DMS153 treated with DMSO at 0.1 percent for 48 hours (cell line): ENCODE data around the gene TDRD5.

Experiments used
- DNase-seq: peaks from one replicate; lab custom pipeline; 2025; ENCODE audit not compliant: unreplicated experiment; lab: John Stamatoyannopoulos, UW

The TDRD5 gene, protein sequence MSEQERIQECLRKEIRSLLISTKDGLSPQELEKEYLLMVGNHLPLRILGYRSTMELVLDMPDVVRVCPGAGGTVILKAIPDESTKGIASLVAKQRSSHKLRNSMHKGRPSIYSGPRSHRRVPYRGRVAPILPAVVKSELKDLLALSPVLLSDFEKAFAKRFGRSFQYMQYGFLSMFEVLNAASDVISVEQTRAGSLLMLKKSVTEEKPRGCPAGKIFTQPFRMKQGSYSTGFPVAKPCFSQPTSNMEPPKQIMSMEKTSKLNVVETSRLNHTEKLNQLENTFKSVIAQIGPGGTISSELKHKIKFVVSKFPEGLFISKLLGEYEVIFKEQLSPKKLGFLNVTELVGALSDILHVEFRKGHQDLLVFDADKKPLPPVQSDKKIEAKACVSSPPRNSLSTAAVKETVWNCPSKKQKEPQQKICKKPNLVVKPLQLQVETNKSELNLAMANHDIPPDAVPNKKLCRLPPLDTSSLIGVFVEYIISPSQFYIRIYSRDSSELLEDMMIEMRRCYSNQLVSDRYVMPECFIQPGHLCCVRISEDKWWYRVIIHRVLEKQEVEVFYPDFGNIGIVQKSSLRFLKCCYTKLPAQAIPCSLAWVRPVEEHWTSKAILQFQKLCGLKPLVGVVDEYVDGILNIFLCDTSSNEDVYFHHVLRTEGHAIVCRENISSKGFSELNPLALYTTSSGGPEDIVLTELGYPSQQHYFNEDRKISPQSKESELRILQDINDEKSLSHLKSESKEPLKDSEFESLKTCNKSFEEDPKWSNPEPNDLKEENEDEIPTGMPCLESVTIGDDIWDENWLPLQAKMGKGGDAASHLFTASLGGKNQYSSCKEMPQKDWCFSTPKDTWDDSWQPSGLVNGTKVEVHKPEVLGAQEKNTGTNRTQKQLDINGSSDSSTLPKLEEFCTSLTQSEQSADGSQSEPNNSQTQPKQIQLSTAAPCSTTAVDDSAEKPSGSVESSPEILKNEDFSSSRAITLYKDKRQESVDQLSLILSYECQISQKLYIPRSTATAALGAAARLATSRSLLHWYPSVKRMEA

DNA sequence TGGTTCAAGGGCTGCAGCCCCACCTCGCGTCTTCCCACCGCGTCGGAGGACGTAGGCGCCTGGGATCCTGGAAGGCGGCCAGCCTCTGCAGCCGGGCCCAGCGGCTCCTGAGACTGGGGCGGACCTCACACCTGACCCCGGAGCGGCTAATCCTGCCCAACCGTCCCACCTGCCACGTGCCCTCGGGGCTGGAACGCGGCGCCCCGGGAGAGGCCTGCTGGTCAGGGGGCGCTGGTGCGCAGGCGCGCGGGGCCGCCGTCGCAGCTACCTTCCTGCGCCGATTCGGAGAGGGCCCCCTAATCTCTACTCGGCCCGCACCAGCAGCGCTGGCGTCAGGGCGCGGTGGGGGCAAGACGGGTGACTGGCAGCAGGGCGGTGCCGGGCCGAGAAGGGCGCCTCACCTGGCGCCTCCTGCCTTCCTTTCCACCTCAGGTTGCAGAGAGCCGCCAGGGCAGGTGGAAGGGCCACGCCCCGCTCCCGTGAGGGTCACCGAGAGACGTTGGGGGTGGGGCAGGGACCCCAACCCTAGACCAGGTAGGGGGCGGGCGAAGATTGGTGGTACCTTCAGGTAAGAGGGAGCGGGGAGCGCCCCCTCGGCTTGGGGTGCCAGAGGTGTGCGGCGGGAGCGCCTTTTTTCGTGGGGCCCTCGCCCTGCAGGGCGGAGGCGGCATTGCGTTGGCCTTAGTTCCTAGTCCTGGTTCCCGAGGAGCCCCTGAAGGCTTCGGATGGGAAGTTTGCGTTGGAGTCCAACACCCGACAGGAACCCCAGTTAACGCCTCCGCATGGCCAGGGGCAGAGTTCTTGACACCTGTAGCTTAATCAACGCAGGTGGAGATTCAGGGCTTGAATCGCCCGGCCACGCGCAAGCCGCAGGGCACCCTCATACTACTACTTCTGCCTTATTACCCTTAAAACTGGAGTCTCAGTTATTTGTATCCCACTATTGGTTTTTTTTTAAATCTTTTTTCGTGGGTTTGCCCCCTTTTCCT, at the start of gene TDRD5:
Gene TDRD5, plus strand, starts transcription at position 241 of the 989 bp plus-strand sequence. CDS start 784 bp downstream, outside the sequence.
- peak; percentile 52 for DNase-seq

DNA sequence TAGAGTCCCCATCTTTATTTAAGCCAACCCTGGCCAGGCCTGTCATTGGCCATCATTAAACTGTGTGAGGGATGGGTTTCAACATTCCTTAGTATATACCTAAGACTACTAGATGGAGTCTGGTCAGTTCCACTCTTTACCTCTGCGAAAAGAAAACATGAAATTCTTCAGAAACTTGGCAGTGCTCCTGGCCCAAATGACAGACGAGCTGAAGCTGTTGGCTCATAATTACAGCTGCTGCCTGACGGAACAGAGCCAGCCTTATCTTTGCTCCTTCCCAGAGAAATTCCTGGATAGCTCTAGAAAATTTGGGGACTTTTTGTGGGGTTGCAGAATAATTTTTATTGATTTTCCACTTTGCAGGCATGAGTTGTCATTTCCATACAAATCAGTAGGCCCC, 46.3 kb upstream of the TDRD5 start:
- no peak for DNase-seq

DNA sequence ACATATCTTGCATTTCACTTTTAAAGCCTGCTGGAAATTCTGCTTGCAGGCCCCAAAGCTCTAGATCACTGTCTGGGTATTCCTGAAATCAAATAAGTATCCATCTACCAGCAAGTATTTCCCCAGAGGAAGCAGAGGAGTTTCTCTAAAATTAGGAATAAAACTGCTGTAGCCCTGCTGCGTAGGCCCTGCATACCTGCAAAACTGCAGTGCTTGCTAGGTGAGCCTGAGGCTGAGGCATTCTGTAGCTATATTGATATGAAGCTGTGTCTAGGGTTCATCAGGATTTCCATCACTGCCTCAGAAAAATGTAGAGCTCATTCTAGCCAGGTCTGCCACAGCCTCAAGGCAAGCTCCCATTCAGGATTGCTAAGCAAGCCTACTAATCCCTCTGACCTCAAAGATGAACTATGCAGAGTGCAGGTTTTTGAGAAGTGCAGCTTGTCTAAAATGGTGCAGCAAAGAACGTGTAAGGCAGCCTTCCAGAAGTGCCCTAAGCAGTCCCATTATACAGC, 44.6 kb upstream of the TDRD5 start:
- DNase-seq = no peak

DNA sequence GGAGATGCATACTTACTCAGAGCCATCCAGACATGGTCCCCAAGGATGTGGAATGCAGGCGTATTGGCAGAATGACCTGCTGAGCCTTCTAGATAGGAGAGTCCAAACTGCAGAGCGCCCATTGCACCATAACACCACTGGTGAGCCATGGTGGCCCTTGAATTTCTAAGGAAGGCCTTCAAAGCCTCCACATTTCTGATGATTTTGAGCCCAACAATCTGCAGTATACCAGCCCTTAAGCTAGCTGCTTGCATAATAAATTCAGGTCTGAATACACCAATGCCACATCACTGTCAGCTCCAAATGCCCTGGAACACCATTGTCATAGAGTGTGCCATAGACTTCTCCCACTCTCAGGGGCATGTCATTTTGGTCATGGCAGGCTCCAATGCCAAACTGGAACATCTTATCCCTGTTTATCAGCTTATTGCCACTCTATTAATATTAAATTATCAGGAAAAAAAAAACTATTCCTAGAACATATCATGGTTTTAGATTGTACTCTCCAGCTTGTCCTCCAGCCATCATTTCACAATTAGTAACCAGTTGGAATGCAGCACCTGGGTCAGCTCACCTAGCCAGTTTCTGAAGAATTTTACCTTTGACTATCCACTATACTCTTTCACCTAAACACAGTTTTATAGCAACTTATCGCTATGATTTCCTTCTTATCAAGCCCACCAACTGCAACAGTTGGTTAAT, 42.8 kb upstream of the TDRD5 start:
- DNase-seq = no peak

DNA sequence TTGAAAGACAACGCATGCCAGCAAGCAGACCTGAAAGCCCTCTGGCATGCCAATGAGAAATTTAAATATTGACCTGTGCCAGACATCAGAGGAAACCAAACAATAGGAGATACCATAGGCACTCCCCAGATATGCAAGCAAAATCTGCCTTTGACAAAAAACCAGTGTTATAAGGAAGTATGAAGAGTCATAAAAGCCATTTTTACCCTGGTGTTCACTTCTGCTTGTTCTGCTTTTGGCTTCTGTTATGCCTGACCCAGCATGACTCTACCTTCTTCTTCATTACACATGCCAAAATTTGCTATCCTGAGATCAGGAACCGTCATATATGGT, 42.3 kb upstream of the TDRD5 start:
- DNase-seq = no peak

DNA sequence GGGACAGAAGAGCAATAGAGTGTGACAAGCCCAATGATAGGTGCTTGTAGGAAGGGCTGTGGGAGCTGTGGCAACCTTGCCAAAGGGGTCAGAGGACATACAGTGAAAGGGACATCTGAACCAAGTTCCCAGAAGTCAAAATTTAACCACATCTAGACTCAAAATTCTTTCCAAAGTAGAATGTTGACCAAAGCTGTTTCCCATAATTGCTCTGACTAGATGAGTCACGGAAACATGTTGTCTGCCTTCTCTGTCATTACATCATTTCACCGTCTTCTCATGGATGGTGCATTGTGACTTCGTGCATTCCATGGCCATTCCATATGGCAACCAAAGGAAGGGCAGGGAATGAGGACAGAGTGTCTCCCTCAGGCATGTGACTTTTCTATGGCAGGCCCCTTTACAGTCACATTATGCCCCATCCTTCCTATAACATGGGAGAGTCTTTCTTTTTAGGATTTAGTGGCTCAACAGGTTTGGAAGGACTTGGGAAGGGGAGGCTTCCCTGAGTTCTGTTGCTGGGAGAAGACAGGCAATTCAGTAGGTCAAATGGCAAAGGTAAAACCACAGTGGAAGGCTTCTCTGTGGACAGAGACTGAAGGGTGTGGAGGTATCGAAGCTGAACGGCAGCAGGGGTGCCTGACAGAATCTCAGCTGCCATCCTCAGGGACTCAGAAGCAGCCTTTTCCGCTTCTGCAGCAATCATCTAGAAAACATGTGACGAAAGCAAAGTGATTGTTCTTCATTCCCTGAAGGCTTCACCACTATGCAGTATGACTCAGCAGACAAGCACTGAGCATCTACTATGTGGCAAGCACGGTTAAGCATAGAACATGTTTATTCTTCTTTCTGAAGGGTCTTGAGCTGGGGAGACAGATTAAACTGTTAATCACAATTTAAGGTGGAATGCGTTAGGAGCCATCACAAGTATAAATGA, 40.6 kb upstream of the TDRD5 start:
- no peak for DNase-seq

DNA sequence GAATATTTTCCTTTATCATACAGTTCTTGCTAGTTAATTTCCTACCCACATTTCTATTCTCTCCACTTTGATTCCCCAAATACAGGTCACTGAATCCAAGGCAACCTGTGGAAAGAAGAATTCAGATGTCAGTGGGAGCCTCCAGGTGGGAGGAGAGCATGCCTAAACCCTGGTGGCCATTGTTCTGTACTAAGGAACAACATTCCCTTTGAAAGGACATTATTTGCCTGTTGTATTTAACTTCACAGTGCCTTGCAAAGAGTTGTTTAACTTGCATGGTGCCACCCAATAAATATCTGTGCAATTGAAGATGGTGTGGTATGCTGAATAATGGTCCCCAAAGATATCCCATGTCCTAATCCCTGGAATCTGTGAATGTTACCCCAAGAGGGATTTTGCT, 37.2 kb upstream of the TDRD5 start:
- no peak for DNase-seq

DNA sequence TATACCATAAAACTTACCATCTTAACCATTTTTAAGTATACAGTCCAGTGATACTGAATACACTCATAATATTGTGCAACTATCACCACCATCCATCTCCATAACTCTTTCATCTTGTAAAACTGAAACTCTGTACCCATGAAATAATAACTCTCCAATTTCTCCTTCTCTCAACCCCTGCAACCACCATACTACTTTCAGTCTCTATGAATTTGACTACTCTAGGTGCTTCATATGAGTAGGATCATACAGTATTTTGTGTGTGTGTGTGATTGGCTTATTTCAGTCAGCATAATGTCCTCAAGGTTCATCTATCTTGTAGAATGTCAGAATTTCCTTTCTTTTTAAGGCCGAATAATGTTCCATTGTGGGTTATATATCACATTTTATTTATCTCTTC, 33.6 kb upstream of the TDRD5 start:
- no peak for DNase-seq

DNA sequence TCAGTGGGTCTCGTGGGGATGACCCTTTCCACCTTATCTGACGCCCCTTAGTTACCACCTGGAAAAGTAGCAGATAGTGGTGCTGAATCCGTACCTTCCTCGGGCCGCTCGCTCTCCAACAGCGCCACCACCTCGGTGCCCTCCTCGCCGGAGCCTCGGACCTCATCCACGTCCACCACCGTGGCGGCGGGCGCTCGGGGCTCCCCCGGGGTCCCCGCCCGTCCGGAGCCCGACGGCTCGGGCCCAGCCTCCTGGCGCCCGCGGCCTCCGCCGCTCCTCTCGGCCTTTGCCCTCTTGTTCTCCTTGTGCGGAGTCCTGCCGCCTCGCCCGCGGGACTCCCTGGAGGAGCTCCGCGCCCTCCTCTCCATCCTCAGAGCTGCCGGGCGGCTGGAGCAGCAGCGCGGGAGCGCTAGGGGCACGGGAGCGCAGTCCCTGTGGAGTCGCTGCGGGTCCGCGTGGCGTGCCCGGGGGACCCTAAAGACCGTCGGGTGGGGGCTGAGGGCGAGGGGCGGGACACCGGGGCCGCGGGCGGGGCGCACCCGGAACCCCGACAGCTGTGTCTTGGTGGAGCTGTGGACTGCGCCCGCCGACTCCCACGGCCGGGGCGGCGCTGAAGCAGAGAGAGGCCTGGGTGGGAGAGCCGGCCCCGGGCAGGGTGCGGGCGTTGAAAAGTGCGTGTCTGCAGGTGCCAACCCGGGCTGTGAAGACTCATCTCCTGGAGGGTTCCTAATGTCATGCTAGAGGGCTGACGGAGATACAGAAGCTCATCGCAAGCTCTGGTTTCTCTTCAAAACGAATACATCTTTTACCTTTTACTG, 15.9 kb upstream of the TDRD5 start, which contains the start of gene NPHS2:
Gene NPHS2, minus strand, starts transcription at position 452 of the 818 bp plus-strand sequence. Its CDS starts 84 bp downstream, at position 368.
- DNase-seq = no peak

DNA sequence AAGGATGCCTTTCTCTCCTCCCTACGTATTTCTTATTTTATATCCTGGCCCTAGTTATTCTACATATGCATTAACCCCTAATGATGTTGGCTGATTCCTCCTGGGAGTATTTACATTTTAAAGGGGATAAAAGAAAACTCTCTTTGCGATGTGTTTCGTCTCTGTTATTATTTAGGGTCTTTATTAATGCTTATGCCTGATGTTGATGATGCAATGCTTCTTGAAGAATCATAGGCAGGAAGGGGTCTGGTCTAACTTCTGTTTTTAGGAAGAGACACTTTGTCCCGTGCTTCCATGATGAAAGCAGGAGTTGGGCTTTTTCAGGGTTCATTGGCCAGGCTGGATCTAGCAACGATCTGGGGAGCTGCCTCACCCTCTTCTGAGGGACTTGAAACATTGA, 15.1 kb upstream of the TDRD5 start:
- no peak for DNase-seq

DNA sequence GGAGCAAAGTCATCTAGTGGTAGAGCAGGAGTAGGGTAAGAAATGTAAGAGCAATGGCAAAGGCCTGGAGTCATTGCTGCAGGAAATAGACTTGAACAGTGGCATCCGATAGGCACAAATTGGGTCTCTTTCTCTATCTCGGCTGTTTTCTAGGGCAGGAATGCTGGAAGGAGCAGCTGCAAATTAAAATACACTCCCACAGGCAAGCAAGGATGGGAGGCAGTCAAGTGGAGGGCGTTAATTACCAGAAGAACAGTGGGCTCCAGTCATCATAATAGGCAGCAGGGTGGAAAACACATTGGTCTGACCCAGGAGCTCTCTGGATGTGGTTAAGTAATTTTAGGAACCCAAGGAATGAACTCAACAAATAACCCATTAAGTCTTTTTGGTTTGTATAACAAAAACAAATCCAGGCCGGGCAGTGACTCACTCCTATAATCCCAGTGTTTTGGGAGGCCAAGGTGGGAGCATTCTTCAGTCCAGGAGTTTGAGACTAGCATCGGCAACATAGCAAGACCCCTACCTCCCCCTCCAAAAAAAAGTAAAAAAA, 7.8 kb upstream of the TDRD5 start:
- no peak for DNase-seq

DNA sequence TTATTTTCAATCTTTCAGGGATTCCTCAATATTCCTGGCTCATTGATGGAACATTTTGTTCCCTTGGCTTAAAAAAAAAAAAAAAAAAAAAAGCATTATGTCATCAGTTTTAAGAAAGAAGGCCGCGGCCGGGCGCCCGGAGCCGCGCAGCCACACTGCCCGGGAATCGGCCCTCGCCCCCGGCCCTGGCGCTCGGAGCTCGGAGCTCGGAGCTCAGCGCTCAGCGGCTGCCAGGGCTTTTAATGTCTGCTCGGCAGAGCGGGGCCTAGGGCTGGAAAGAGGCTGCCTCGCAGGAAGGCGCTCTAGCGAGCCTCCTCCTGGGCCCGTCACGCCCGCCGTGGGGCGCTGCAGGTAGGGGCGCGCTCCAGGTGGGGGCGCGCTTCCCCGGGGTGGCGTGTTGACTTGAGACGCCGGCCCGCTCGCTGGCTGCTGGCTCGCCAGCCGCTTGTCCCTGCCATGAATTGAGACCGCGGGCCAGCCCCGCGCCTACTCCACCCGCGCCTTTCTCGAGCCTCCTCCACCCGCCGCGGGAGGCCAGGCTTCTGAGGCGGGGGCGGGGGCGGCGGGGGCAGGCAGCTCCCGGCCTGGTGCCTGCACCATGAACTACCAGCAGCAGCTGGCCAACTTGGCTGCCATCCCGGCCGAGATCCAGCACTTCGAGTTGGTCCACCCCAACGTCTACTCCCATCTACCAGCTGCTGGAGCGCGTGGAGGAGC, 5.4 kb upstream of the TDRD5 start:
- DNase-seq = peak; percentile 77

DNA sequence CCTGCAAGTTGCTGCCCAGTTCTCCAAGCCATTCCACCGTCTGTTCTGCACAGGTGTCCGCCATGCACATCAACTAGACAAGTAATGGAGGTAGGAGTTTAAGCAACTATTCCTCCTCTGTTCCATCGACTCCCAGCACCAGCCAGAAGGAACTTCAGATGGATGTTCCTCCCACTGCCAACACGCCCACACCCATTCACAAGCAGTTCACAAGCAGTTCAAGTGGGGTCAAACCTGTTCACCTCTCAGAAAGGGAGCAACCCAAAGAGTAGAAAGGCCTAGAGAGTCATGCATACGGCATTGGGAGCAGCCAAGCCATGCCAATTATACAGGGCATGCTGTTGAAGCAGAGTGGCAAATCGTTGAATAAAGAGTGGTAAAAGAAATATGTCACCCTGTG, 4.3 kb upstream of the TDRD5 start:
- DNase-seq = no peak

DNA sequence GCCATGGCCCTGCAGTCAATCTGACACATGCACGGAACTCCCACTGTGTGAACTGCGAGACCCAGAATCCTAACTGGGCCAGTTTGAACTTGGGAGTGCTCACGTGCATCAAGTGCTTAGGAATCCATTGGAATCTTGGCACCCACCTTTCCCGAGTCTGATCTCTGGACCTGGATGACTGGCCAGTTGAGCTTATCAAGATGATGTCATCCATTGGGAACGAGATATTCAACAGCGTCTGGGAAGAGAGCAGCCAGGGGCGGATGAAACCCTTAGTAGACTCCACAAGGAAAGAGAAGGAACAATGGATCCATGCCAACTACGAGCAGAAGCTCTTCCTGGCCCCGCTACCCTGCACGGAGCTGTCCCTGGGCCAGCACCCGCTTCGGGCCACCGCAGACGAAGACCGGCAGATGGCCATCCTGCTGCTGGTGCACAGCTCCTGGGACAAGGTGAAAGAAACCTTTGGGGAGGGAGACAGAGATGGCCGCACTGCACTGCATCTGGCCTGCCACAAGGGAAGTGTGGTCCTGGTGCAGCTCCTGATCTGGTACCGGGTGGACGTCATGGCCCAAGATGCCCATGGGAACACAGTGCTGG, 3.1 kb upstream of the TDRD5 start:
- no peak for DNase-seq

DNA sequence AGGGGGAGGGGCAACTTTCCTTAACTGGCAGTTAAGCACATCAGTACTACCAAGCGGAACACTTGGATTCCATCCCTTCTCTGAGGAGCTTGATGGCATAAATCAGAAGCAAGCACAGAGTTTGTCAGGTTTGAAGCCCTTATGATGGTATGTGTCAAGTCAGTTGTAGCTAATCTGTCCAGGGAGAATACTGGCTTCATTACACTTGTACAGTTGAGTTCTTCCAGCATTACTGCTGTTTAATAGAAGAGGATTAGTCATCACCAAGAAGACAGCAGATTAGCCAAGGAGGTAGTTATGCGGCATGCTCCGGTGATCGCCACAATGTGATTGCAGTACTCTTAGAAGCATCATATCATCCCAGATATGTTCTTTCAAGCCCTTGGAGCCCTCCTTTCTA, 2.1 kb upstream of the TDRD5 start:
- no peak for DNase-seq

DNA sequence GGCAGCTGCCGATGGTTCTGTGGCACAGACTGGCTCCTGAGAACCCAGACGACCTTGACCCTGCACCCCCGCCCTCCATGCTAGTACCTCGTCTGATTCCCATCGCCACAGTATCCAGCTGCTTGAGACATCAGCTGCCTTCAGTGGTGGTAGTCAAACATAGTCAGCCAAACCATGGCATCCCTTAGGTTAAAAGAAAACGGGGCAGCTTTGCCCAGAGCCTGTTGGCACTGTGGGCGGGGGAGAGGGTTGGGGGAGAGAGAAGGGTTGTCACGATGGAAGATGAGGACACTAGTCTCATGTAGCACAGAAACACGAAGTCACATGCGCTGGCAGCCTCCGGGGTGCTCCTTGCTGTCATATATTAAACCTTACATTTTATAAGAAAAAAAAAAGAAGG, 961 bp upstream of the TDRD5 start:
- DNase-seq = no peak

DNA sequence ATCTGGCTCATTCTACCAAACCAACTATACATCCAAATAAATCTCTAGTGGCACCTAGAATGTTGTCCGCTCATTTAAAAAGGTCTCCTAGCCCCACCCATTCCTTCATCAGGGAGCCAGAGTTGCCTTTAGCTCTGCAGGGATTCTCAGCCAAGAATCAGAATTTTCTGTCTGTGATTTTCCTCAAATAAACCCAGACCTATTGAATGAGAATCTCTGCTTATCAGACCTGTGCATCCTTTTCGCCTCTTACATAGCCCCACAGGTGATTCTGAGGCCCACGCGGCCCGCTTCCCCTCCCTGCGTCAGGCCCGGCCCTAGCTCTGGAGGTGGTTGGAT, 410 bp upstream of the TDRD5 start:
- DNase-seq = no peak
